Measurements from ENCODE around the gene SND1.

SND1 gene

DNA sequence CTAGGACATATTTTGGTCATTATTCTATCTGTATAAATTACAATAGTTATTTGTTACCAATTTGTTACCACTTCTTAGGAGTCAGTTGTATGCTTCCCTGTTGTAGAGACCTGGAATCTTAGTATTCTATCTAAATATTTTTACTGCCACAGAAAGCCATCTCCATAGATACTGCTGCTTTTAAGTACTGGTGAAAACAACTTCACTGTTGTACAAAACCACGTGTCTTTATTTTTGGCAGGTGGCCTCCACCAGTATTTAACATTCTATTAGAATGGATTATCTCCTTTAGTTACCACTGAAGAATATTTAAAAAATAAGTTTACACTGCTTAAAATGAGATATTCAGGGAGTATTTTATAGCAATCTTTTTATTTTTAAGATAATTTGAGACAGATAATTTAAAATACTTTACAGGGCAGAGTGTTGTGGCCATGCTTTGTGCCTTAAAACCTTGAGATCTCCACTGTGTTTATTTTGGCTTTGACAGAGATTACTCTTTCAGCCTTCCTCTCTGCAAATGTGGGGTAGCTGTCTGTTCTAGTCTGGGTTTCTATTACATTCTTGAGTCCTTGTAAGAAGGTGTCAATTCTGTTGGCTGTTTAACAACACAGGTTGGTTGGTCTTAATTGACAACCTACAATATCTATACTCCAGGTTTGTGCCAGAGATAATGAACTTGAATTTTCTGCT, 193.7 kb downstream of the SND1 start:
- Histone ChIP-seq H3K4me3 (replicated peaks; ENCODE audit: insufficient read depth, low read length) (no peak overlapping the region), H3K27ac (replicated peaks) (no peak overlapping the region), H3K27me3 (ENCODE audit: insufficient read depth, poor library complexity, severe bottlenecking) (no peaks in the 10 kb centered on the region)
- no peak for DNase-seq (ENCODE audit: low read depth in 1 of 2, low spot score in 1 of 2)
- TF ChIP-seq SPI1 (IDR thresholded peaks at IDR 0.05; ENCODE audit: borderline replicate concordance, low read depth) (no peak), POLR2AphosphoS5 (IDR thresholded peaks at IDR 0.05; ENCODE audit: low read depth) (no peak), REST (IDR thresholded peaks at IDR 0.05; ENCODE audit: insufficient replicate concordance, low read depth) (no peak), GABPA (IDR thresholded peaks at IDR 0.05; ENCODE audit: low read depth) (no peak)
- TF ChIP-seq, protein P1, sequence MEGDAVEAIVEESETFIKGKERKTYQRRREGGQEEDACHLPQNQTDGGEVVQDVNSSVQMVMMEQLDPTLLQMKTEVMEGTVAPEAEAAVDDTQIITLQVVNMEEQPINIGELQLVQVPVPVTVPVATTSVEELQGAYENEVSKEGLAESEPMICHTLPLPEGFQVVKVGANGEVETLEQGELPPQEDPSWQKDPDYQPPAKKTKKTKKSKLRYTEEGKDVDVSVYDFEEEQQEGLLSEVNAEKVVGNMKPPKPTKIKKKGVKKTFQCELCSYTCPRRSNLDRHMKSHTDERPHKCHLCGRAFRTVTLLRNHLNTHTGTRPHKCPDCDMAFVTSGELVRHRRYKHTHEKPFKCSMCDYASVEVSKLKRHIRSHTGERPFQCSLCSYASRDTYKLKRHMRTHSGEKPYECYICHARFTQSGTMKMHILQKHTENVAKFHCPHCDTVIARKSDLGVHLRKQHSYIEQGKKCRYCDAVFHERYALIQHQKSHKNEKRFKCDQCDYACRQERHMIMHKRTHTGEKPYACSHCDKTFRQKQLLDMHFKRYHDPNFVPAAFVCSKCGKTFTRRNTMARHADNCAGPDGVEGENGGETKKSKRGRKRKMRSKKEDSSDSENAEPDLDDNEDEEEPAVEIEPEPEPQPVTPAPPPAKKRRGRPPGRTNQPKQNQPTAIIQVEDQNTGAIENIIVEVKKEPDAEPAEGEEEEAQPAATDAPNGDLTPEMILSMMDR (IDR thresholded peaks at IDR 0.05; ENCODE audit: insufficient read depth, low read length): no peak

GRCh38 chr7:127847641-127848040, 195.6 kb downstream of the SND1 start:
- TF ChIP-seq REST (IDR thresholded peaks at IDR 0.05; ENCODE audit: insufficient replicate concordance, low read depth): no peak
- no peak for TF ChIP-seq SPI1 (IDR thresholded peaks at IDR 0.05; ENCODE audit: borderline replicate concordance, low read depth)
- TF ChIP-seq GABPA (IDR thresholded peaks at IDR 0.05; ENCODE audit: low read depth): no peak
- no peak for TF ChIP-seq POLR2AphosphoS5 (IDR thresholded peaks at IDR 0.05; ENCODE audit: low read depth)
- TF ChIP-seq, protein P1 (IDR thresholded peaks at IDR 0.05; ENCODE audit: insufficient read depth, low read length): no peak
- no peak overlapping the region for H3K4me3 ChIP-seq (replicated peaks; ENCODE audit: insufficient read depth, low read length)
- DNase-seq (ENCODE audit: low read depth in 1 of 2, low spot score in 1 of 2): no peak
- H3K27me3 ChIP-seq (ENCODE audit: insufficient read depth, poor library complexity, severe bottlenecking): no peaks in the 10 kb centered on the region
- H3K27ac ChIP-seq (replicated peaks): no peak overlapping the region

- DNase-seq (ENCODE audit: low read depth in 1 of 2, low spot score in 1 of 2): no peak
- Histone ChIP-seq H3K27ac (replicated peaks) (no peak overlapping the region), H3K4me3 (replicated peaks; ENCODE audit: insufficient read depth, low read length) (no peak overlapping the region), H3K27me3 (ENCODE audit: insufficient read depth, poor library complexity, severe bottlenecking) (no peaks in the 10 kb centered on the region)
- TF ChIP-seq SPI1 (IDR thresholded peaks at IDR 0.05; ENCODE audit: borderline replicate concordance, low read depth): no peak
Measured at GRCh38 chr7:127848241-127848640, 196.2 kb downstream of the SND1 start.

GRCh38 chr7:127850195-127850594, 198.2 kb downstream of the SND1 start:
- H3K4me3 ChIP-seq (replicated peaks; ENCODE audit: insufficient read depth, low read length): no peak overlapping the region
- H3K27me3 ChIP-seq (ENCODE audit: insufficient read depth, poor library complexity, severe bottlenecking): no peaks in the 10 kb centered on the region
- DNase-seq (ENCODE audit: low read depth in 1 of 2, low spot score in 1 of 2): no peak
- TF ChIP-seq POLR2AphosphoS5 (IDR thresholded peaks at IDR 0.05; ENCODE audit: low read depth) (no peak), GABPA (IDR thresholded peaks at IDR 0.05; ENCODE audit: low read depth) (no peak), SPI1 (IDR thresholded peaks at IDR 0.05; ENCODE audit: borderline replicate concordance, low read depth) (no peak), REST (IDR thresholded peaks at IDR 0.05; ENCODE audit: insufficient replicate concordance, low read depth) (no peak)
- TF ChIP-seq, protein P1 (IDR thresholded peaks at IDR 0.05; ENCODE audit: insufficient read depth, low read length): no peak
- H3K27ac ChIP-seq (replicated peaks): no peak overlapping the region

Data from HL-60 (cell line).